ENCODE data around the gene RGS6.

DNA sequence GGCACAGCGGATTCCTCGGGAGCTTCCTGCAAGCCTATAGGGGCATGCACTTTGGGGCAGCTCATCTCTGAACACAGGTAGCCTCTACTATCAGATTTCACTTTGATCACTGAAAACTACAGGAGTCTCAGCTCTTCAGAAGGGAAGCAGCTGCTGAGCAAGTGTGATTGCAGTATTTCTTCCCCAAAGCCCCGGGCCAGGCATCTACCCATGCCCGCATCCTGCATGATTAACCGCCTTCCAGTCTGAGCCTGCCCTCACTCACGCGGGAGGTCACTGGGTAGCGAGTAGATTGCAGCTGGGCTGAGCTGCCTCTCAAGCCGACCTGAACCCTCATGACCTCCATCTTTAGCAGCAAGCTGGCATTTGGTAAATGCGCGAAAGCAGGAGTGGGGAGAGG lies 627.0 kb downstream of the RGS6 start:
- TF ChIP-seq, protein P1, sequence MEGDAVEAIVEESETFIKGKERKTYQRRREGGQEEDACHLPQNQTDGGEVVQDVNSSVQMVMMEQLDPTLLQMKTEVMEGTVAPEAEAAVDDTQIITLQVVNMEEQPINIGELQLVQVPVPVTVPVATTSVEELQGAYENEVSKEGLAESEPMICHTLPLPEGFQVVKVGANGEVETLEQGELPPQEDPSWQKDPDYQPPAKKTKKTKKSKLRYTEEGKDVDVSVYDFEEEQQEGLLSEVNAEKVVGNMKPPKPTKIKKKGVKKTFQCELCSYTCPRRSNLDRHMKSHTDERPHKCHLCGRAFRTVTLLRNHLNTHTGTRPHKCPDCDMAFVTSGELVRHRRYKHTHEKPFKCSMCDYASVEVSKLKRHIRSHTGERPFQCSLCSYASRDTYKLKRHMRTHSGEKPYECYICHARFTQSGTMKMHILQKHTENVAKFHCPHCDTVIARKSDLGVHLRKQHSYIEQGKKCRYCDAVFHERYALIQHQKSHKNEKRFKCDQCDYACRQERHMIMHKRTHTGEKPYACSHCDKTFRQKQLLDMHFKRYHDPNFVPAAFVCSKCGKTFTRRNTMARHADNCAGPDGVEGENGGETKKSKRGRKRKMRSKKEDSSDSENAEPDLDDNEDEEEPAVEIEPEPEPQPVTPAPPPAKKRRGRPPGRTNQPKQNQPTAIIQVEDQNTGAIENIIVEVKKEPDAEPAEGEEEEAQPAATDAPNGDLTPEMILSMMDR (IDR thresholded peaks at IDR 0.05), result no peak
- no peak for TF ChIP-seq POLR2A (IDR thresholded peaks at IDR 0.05)
- no peak for TF ChIP-seq POLR2AphosphoS5 (IDR thresholded peaks at IDR 0.05)
